ACC112 (cell line): ENCODE measurements around the gene DIP2B.

ENCODE experiments used
- H2AFZ ChIP-seq: fragments of 200-600 bp; sonication (generic); one replicate; pipeline ENCODE4 v1.6.0; 2017; ENCODE audit warnings: antibody characterized with exemption, low read length; ENCODE audit not compliant: unreplicated experiment
- H3K27ac ChIP-seq: fragments of 200-600 bp; sonication (generic); 2 replicates; pipeline ENCODE4 v1.5.1; 2014; ENCODE audit warnings: low read depth, mild to moderate bottlenecking, antibody characterized with exemption, low read length, moderate library complexity
- H3K27me3 ChIP-seq: fragments of 200-600 bp; sonication (generic); 2 replicates; pipeline ENCODE4 v1.6.1; 2014; ENCODE audit warnings: mild to moderate bottlenecking, antibody characterized with exemption, low read length, moderate library complexity, mixed read lengths; ENCODE audit not compliant: insufficient read depth
- H3K36me3 ChIP-seq: fragments of 200-600 bp; sonication (generic); 2 replicates; pipeline ENCODE4 v1.6.1; 2016; ENCODE audit warnings: mild to moderate bottlenecking, antibody characterized with exemption, low read length, moderate library complexity, mixed read lengths; ENCODE audit not compliant: insufficient read depth
- H3K4me1 ChIP-seq: fragments of 200-600 bp; sonication (generic); one replicate; pipeline ENCODE4 v1.6.1; 2016; ENCODE audit warnings: low read length, mixed read lengths; ENCODE audit not compliant: insufficient read depth, unreplicated experiment, control insufficient read depth
- H3K4me3 ChIP-seq: fragments of 200-600 bp; sonication (generic); 2 replicates; pipeline ENCODE4 v1.5.1; 2014; ENCODE audit warnings: mild to moderate bottlenecking, low read depth, low read length
- H3K79me2 ChIP-seq: fragments of 200-600 bp; sonication (generic); one replicate; pipeline ENCODE4 v1.6.0; 2016; ENCODE audit warnings: low read length; ENCODE audit not compliant: control insufficient read depth, unreplicated experiment, insufficient read depth

Gene DIP2B

DNA sequence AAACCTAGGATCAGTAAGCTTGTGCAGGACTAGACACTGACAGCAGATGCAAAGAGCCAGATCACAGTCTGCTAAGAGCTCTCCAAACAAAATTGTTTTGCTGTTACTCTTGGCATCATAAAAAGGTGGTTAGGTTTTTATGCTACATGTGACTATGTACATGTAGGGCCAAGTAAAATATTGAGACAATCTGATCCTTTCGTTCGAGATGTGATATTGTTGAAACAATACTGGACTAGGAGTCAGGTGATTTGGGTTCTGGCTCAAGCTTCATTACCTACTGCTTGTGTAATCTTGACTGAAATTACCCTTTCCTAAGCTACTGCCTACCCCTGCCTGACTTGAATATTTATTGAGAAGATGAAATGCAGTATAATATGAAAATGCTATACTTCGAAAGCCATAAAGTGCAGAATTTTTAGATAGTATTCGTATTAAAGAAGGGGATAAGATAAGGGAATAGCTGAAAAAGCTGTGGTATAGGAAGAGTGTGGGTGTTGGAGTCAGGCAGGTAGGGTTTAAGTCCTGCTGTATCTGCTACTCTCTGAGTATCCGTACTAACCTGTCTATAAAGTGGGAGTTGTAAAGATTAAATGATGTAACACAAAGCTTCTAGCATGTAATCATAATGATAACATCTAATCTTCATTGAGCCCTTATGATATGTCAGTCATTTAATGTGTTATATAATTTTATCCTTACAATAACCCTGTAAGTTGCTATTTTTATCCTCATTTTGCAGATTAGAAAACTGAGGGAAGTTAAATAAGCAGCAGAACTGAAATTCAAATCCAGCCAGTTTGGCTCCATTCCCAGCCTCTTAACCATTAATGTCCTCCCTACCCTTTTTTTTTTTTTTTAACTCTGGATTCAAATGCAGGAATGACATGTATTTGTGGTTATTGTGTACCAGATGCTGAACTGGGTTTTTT lies 220.5 kb downstream of the DIP2B start:
- Histone ChIP-seq H3K27me3 (no peaks in the 10 kb centered on the region), H3K27ac (no peak overlapping the region), H2AFZ (no peak overlapping the region), H3K79me2 (no peaks in the 10 kb centered on the region), H3K36me3 (peaks cover 16% of the 10 kb centered on the region), H3K4me1 (no peaks in the 10 kb centered on the region), H3K4me3 (no peak overlapping the region)

DNA sequence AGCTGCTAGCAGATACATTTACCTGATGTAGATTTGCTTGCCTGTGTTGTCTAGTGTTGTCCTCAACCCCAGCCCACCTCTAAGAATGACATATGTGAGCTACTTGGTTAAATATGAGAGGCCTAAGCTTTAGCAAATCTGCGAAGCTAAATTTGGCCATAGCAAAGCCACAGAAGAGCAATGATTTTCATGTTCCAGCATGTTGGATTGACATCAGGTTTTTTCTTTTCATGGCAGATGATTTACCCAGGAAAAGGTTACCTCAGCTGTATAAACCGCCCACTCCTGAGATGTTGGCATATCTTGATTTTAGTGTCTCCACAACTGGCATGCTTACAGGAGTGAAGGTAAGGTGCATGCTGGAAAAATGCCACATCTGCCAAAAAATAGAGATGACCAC lies 222.7 kb downstream of the DIP2B start:
- Histone ChIP-seq H3K4me1 (peaks cover 6% of the 10 kb centered on the region), H3K4me3 (no peak overlapping the region), H3K36me3 (peaks cover 9% of the 10 kb centered on the region), H3K27me3 (no peaks in the 10 kb centered on the region), H3K27ac (no peak overlapping the region), H3K79me2 (no peaks in the 10 kb centered on the region), H2AFZ (no peak overlapping the region)

DNA sequence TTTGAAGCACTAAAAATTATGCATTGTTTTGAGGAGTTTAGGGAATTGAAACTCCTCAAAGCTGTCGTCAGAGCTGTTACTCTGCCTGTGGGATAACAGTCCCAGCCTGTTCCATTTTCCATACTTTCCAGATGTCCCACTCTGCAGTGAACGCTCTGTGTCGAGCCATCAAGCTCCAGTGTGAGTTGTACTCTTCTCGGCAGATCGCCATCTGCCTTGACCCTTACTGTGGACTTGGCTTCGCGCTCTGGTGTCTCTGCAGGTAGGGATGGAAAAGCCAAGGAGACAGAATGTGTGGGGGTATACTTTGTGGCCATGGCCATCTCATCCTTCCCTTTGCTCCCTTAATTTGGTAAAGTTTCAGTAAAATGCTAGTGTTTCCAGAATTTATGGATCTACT lies 223.6 kb downstream of the DIP2B start:
- Histone ChIP-seq H3K4me1 (peaks cover 7% of the 10 kb centered on the region), H3K4me3 (no peak overlapping the region), H3K79me2 (no peaks in the 10 kb centered on the region), H3K27me3 (no peaks in the 10 kb centered on the region), H3K27ac (no peak overlapping the region), H2AFZ (no peak overlapping the region), H3K36me3 (peaks cover 9% of the 10 kb centered on the region)

DNA sequence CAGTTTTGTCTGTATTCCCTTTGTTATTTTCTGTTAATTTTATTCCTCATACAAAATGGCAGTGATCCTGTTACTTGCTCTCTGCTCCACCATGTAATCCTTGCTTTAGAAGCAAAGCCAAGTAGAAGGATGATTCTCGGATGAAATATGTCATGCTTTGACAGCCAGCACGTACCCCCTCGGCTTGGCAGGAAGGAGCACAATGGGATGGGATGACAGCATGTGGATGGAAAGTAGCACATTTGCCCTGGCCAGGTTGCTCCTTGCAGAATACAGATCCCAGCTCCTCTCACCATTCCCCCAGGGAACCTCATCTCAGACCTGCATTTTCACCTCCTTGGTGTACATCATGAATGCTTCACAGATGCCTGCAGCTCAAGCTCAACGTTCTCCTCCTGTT lies 224.1 kb downstream of the DIP2B start:
- peaks cover 9% of the 10 kb centered on the region for H3K36me3 ChIP-seq
- no peak overlapping the region for H3K27ac ChIP-seq
- H2AFZ ChIP-seq = no peak overlapping the region
- H3K27me3 ChIP-seq = no peaks in the 10 kb centered on the region
- H3K79me2 ChIP-seq = no peaks in the 10 kb centered on the region
- H3K4me3 ChIP-seq = no peak overlapping the region
- H3K4me1 ChIP-seq = peaks cover 7% of the 10 kb centered on the region

DNA sequence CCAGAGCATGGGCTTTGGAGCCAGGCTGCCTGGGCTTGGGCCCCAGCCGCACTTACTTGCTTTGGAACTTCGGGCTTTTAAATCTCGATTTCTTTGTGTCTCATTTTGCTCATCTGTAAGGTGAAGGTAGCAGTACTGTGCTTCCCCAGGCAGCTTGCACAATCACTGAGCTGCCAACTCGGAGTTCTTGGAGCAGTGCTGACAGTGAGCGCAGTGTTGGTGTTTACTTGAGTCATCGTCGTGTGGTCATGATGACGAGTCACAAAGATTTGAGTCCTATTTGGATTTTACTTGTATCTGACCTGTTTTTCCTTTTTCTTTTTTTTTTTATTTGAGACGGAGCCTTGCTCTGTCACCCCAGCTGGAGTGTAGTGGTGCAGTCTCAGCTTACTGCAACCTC lies 227.8 kb downstream of the DIP2B start:
- Histone ChIP-seq H3K79me2 (no peaks in the 10 kb centered on the region), H2AFZ (no peak overlapping the region), H3K27ac (peak overlapping the region; percentile 52; the same call in 1 of the 2 replicates), H3K36me3 (peaks cover 9% of the 10 kb centered on the region), H3K4me1 (peaks cover 7% of the 10 kb centered on the region), H3K27me3 (no peaks in the 10 kb centered on the region), H3K4me3 (no peak overlapping the region)

DNA sequence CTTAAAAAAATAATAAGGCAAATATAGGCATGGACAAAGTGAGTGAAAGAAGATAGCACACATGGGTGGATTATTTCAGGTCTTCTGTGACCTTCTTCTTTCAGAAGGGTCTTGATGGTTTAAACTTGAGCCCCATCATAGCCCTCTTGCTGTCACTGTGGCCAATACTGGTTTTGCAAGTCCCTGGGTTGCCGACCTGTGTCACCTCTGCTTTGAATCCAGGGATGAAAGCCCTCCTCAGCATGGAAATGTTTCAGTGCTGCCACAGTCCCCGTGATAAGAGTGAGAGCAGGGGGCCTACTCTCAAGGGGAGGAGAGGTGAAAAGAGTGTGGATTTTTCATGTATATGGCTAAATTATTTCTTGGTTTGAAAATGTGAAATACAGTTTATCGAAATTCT lies 228.9 kb downstream of the DIP2B start:
- Histone ChIP-seq H3K4me3 (no peak overlapping the region), H3K4me1 (peaks cover 7% of the 10 kb centered on the region), H3K79me2 (no peaks in the 10 kb centered on the region), H3K36me3 (peaks cover 5% of the 10 kb centered on the region), H3K27ac (no peak overlapping the region), H2AFZ (no peak overlapping the region), H3K27me3 (no peaks in the 10 kb centered on the region)

DNA sequence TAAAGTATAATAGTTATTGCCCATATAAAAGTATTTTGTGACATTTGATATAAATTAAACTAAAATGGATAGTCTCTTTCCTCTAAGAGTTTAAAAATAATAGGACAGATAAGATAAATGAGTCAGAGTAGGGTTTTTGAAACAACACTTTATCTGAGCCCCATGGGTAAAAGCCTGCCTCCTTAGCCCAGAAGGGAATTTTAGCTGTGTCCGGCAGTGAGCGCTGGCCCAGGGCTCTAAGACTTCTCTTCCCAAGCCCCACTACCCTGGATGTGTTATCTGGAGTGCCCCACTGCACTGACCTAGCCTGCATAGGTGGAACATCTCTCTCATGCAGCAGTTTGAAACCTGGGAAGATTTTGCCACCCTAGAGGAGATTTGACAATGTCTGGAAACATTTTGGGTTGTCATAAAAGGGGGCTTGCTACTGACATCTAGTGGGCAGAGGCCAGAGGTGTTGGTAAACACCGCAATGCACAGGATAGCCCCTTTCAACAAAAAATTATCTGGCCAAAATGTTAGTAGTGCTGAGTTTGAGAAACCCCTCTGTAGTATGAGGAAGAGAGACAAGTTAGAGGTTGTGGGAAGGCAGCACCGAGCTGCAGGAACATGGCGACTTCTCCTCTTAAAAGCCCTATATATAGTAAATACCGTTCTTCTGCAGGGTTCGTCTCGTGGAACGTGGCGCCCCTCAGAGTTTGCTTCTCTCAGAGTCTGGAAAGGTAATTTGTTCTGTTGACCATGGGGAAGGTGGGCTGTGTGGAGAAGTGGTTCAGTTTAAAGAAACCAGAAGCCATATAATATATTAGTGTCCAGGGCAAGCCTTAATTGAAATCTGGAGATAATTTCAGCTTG lies 229.9 kb downstream of the DIP2B start:
- H3K27ac ChIP-seq = no peak overlapping the region
- H2AFZ ChIP-seq = no peak overlapping the region
- H3K79me2 ChIP-seq = no peaks in the 10 kb centered on the region
- H3K4me3 ChIP-seq = no peak overlapping the region
- H3K27me3 ChIP-seq = no peaks in the 10 kb centered on the region
- no peaks in the 10 kb centered on the region for H3K36me3 ChIP-seq
- peaks cover 7% of the 10 kb centered on the region for H3K4me1 ChIP-seq

- no peaks in the 10 kb centered on the region for H3K4me1 ChIP-seq
- H3K4me3 ChIP-seq = no peak overlapping the region
- H2AFZ ChIP-seq = no peak overlapping the region
- H3K36me3 ChIP-seq = no peaks in the 10 kb centered on the region
- no peaks in the 10 kb centered on the region for H3K79me2 ChIP-seq
- H3K27me3 ChIP-seq = no peaks in the 10 kb centered on the region
- H3K27ac ChIP-seq = no peak overlapping the region
Observed at GRCh38 chr12:50739611-50740010, 234.8 kb downstream of the DIP2B start.

DNA sequence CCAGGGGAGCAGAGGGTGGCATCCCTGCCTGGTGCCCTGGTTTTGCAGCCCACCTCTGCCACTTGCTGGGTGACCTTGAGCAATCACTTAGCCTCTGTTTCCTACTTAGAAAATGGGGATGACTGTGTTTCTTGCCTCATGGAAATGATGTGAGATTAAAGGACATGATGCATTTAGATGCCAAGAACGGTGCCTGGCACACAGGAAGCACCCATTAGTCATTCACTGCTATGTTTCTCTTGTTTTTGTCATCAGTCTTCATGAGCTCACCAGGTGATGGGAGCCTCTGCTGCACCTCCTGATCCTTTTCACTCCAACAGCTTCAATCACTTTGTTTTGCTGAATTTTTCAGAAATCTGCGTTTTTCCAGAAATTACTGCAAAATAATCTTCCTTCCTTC lies 235.5 kb downstream of the DIP2B start:
- Histone ChIP-seq H3K4me3 (no peak overlapping the region), H3K27me3 (no peaks in the 10 kb centered on the region), H2AFZ (no peak overlapping the region), H3K79me2 (no peaks in the 10 kb centered on the region), H3K36me3 (peaks cover 6% of the 10 kb centered on the region), H3K27ac (no peak overlapping the region), H3K4me1 (no peaks in the 10 kb centered on the region)

DNA sequence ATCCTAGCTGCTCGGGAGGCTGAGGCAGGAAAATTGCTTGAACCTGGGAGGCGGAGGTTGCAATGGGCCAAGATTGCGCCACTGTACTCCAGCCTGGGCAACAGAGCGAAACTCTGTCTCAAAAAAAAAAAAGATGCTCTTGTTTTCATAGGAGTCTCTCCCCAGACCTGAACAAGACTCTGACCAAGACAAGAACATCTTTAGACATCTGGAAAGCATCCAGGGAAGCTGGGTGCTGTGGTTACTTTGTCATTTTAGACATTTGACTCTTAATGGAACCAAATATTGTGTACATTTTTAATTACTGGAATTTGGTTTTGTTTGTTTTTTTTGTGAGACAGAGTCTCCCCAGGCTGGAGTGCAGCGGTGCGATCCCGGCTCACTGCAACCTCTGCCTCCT lies 238.0 kb downstream of the DIP2B start:
- Histone ChIP-seq H3K36me3 (peaks cover 11% of the 10 kb centered on the region), H3K27me3 (no peaks in the 10 kb centered on the region), H3K27ac (no peak overlapping the region)

More for the DNA sequence above, 238.0 kb downstream of the DIP2B start:
- no peaks in the 10 kb centered on the region for H3K79me2 ChIP-seq
- H3K4me3 ChIP-seq = no peak overlapping the region
- no peak overlapping the region for H2AFZ ChIP-seq
- no peaks in the 10 kb centered on the region for H3K4me1 ChIP-seq
